GM12874 (cell line): ENCODE data around the gene BICC1.

ENCODE experiments used
- CTCF ChIP-seq: IDR thresholded peaks from 2 replicates; pipeline ENCODE4 v1.5.1; 2011; ENCODE audit warnings: low read depth, mild to moderate bottlenecking, control low read depth, low read length, moderate library complexity; ENCODE audit not compliant: insufficient read depth

BICC1 gene

GRCh38 chr10:58512491-58513187 lies at the start of gene BICC1:
TSS of gene BICC1 (plus strand) at chr10:58512872. CDS start at chr10:58513144, 272 bp downstream.
- TF ChIP-seq CTCF = no peak

- TF ChIP-seq CTCF = no peak
Observed at GRCh38 chr10:58464956-58465355, 47.7 kb upstream of the BICC1 start.

- TF ChIP-seq CTCF = no peak
Observed at GRCh38 chr10:58465629-58466028, 47.0 kb upstream of the BICC1 start.

- no peak for TF ChIP-seq CTCF
Observed at GRCh38 chr10:58467931-58468635, 44.6 kb upstream of the BICC1 start.

- TF ChIP-seq CTCF = no peak
Observed at GRCh38 chr10:58473976-58474375, 38.7 kb upstream of the BICC1 start.

- no peak for TF ChIP-seq CTCF
Observed at GRCh38 chr10:58475322-58476277, 37.1 kb upstream of the BICC1 start.

- no peak for TF ChIP-seq CTCF
Observed at GRCh38 chr10:58477122-58477521, 35.5 kb upstream of the BICC1 start.
